Lower lobe of right lung (tissue), 2 donors: ENCODE data around the gene TBP. TPM values are rescaled to one million over a fixed set of nuclear protein-coding genes. Genes with fewer than 3 reads are reported as not detected.

Source experiments
- ATAC-seq, 2 donors: fragments of 200-7000 bp; cut with Tn5 transposase; one replicate each; pipeline ENCODE4 v1.9.1; 2020 to 2022; ENCODE audit warnings: mild to moderate bottlenecking in 2 of 2, moderate library complexity in 2 of 2
- DNase-seq: peaks from one replicate; pipeline ENCODE4 v3.0.0-alpha.2; 2020
- H3K27ac ChIP-seq: fragments of 200-600 bp; one replicate; pipeline ENCODE4 v1.8.0; 2022
- H3K27me3 ChIP-seq: fragments of 200-600 bp; one replicate; pipeline ENCODE4 v1.8.0; 2022; ENCODE audit warnings: low read depth
- H3K36me3 ChIP-seq: fragments of 200-600 bp; one replicate; pipeline ENCODE4 v1.8.0; 2022; ENCODE audit warnings: mild to moderate bottlenecking
- H3K4me1 ChIP-seq: fragments of 200-600 bp; one replicate; pipeline ENCODE4 v1.8.0; 2022
- H3K4me3 ChIP-seq: fragments of 200-600 bp; one replicate; pipeline ENCODE4 v1.8.0; 2022; ENCODE audit warnings: mild to moderate bottlenecking
- H3K9me3 ChIP-seq: fragments of 200-600 bp; one replicate; pipeline ENCODE4 v1.8.0; 2022
- CTCF ChIP-seq: fragments of 200-600 bp; IDR thresholded peaks from one replicate; pipeline ENCODE4 v1.8.0; 2022; ENCODE audit warnings: antibody characterized with exemption, mild to moderate bottlenecking
- intact Hi-C: fragments of 100-400 bp; cut with DNase I; formaldehyde crosslinking; loops from one replicate; pipeline ENCODE4 v1.11.0; 2022
- total RNA-seq: library from RNA; stranded (reverse); fragmentation: NEBNext Ultra II Directional; extraction: Animal tissue kit (Norgen Biotek cat#: 25700); gene quantifications from one replicate; pipeline ENCODE4 v1.2.1, GENCODE V29; 2021
- donor health status: DM: no; HTN: yes; CAD: no; lungs with severe emphysema.

Gene TBP
- total RNA-seq, 1 donor from 2014 or later, result 12.7 TPM

- Histone ChIP-seq H3K9me3 (no peaks in the 10 kb centered on the region), H3K4me1 (peaks cover 45% of the 10 kb centered on the region), H3K4me3 (peak overlapping the region; percentile 92), H3K36me3 (peaks cover 39% of the 10 kb centered on the region), H3K27me3 (no peaks in the 10 kb centered on the region), H3K27ac (peak overlapping the region; percentile 95)
- intact Hi-C loops, result no loop called here
- DNase-seq (no peak), ATAC-seq (no peak)
- no peak for TF ChIP-seq CTCF
Observed at GRCh38 chr6:170554796-170555137, 598 bp downstream of the TBP start.

GRCh38 chr6:170555305-170555704 lies 1.1 kb downstream of the TBP start:
- DNase-seq (no peak), ATAC-seq (no peak)
- peak overlapping the region; percentile 92 for H3K4me3 ChIP-seq
- no peak for TF ChIP-seq CTCF
- H3K4me1 ChIP-seq, result peaks cover 39% of the 10 kb centered on the region
- intact Hi-C loops, result no loop called here
- H3K27me3 ChIP-seq, result no peaks in the 10 kb centered on the region
- H3K27ac ChIP-seq, result peak overlapping the region; percentile 95
- H3K9me3 ChIP-seq, result no peaks in the 10 kb centered on the region
- peaks cover 39% of the 10 kb centered on the region for H3K36me3 ChIP-seq

GRCh38 chr6:170561555-170561954 lies 7.4 kb downstream of the TBP start:
- no peak for TF ChIP-seq CTCF
- DNase-seq, result no peak
- no peaks in the 10 kb centered on the region for H3K9me3 ChIP-seq
- no peaks in the 10 kb centered on the region for H3K4me1 ChIP-seq
- ATAC-seq, result no peak
- peaks cover 97% of the 10 kb centered on the region for H3K36me3 ChIP-seq
- no peaks in the 10 kb centered on the region for H3K27me3 ChIP-seq
- H3K4me3 ChIP-seq, result no peak overlapping the region
- intact Hi-C loops, result no loop called here
- H3K27ac ChIP-seq, result no peak overlapping the region

GRCh38 chr6:170564936-170565530 lies 10.9 kb downstream of the TBP start:
- Histone ChIP-seq H3K9me3 (no peaks in the 10 kb centered on the region), H3K4me3 (no peak overlapping the region), H3K36me3 (peaks cover 95% of the 10 kb centered on the region), H3K27ac (no peak overlapping the region), H3K4me1 (no peaks in the 10 kb centered on the region), H3K27me3 (no peaks in the 10 kb centered on the region)
- no peak for DNase-seq
- intact Hi-C loops, result no loop called here
- ATAC-seq, result no peak
- TF ChIP-seq CTCF, result no peak

GRCh38 chr6:170572704-170573466 lies 18.7 kb downstream of the TBP start:
- peaks cover 95% of the 10 kb centered on the region for H3K36me3 ChIP-seq
- intact Hi-C loops, result no loop called here
- no peak for TF ChIP-seq CTCF
- no peak overlapping the region for H3K4me3 ChIP-seq
- no peaks in the 10 kb centered on the region for H3K9me3 ChIP-seq
- no peaks in the 10 kb centered on the region for H3K4me1 ChIP-seq
- no peak overlapping the region for H3K27ac ChIP-seq
- no peak for DNase-seq
- no peak for ATAC-seq
- H3K27me3 ChIP-seq, result no peaks in the 10 kb centered on the region
